H1 (cell line): ENCODE results near the gene CYSRT1. TPM values are rescaled to one million over a fixed set of nuclear protein-coding genes. Genes with fewer than 3 reads are reported as not detected.

Experiments
- CTCF ChIA-PET: fragments of 300-600 bp; sonication (Branson Sonifier 250); formaldehyde crosslinking; loops from one replicate; lab custom pipeline; 2021; ENCODE audit not compliant: partially characterized antibody; lab: Charles Lee
- POLR2A ChIA-PET: fragments of 300-600 bp; sonication (Branson Sonifier 250); formaldehyde crosslinking; loops from one replicate; lab custom pipeline; 2021; ENCODE audit warnings: inconsistent platforms; ENCODE audit not compliant: partially characterized antibody; lab: Charles Lee
- DNase-seq, 2 experiments: peaks; one replicate each; pipeline versions ENCODE4 v3.0.0 to v3.0.0-alpha.2; 2010 to 2022; ENCODE audit warnings: low spot score in 2 of 2, low read depth in 1 of 2, mixed read lengths in 1 of 2
- FAIRE-seq: peaks from 2 replicates; lab custom pipeline; 2011; peaks lifted over from hg19 to GRCh38; lab: Jason Lieb, UNC
- H2AFZ ChIP-seq: 2 replicates; pipeline ENCODE4 v1.8.1; 2012; ENCODE audit warnings: low read length, inconsistent platforms
- H2AK5ac ChIP-seq: 2 replicates; pipeline ENCODE4 v1.6.1; 2013; ENCODE audit warnings: low read depth, low read length
- H2BK120ac ChIP-seq: replicated peaks from 2 replicates; pipeline ENCODE3; 2013; ENCODE audit warnings: low read depth, low read length, inconsistent platforms
- H2BK12ac ChIP-seq: 2 replicates; pipeline ENCODE4 v1.6.1; 2013; ENCODE audit warnings: low read depth, low read length
- H2BK15ac ChIP-seq: 2 replicates; pipeline ENCODE4 v1.6.1; 2013; ENCODE audit warnings: low read length
- H2BK20ac ChIP-seq: 2 replicates; pipeline ENCODE4 v1.6.1; 2013; ENCODE audit warnings: low read length
- H2BK5ac ChIP-seq: 2 replicates; pipeline ENCODE4 v1.6.1; 2013; ENCODE audit warnings: low read depth, low read length
- H3K14ac ChIP-seq: 2 replicates; pipeline ENCODE4 v1.6.1; 2013; ENCODE audit warnings: inconsistent platforms; ENCODE audit not compliant: insufficient read length
- H3K18ac ChIP-seq: 2 replicates; pipeline ENCODE4 v1.6.1; 2013; ENCODE audit warnings: low read length; ENCODE audit errors: extremely low read depth
- H3K23ac ChIP-seq: 2 replicates; pipeline ENCODE4 v1.6.1; 2013; ENCODE audit warnings: inconsistent platforms; ENCODE audit not compliant: insufficient read length
- H3K23me2 ChIP-seq: 2 replicates; pipeline ENCODE4 v1.6.1; 2013; ENCODE audit warnings: low read depth, low read length
- H3K27ac ChIP-seq: 2 replicates; pipeline ENCODE4 v1.6.1; 2011; ENCODE audit warnings: low read depth, low read length, inconsistent platforms
- H3K27me3 ChIP-seq, 4 experiments: replicated peaks in 1 of 4; 1 replicate in 1 of 4; 2 replicates in 3 of 4; pipeline versions ENCODE4 v1.6.1 to v1.8.1; 2011 to 2013; ENCODE audit warnings: low read length in 3 of 4, mild to moderate bottlenecking in 3 of 4, inconsistent platforms in 2 of 4, mixed read lengths in 2 of 4, moderate library complexity in 1 of 4; ENCODE audit not compliant: control insufficient read depth in 3 of 4, insufficient read depth in 3 of 4; ENCODE audit errors: extremely low read depth in 1 of 4
- H3K36me3 ChIP-seq, 4 experiments: 2 replicates each; pipeline versions ENCODE4 v1.6.1 to v1.8.1; 2011 to 2013; ENCODE audit warnings: mild to moderate bottlenecking in 4 of 4, low read length in 3 of 4, moderate library complexity in 2 of 4, control low read depth in 1 of 4, inconsistent platforms in 1 of 4; ENCODE audit not compliant: insufficient read depth in 4 of 4, control insufficient read depth in 2 of 4
- H3K4ac ChIP-seq: replicated peaks from 2 replicates; pipeline ENCODE3; 2013; ENCODE audit warnings: low read length, low read depth, mixed read lengths, inconsistent platforms; ENCODE audit not compliant: insufficient read length
- H3K4me1 ChIP-seq, 4 experiments: replicated peaks in 1 of 4; 1 replicate in 1 of 4; 2 replicates in 3 of 4; pipeline versions ENCODE4 v1.6.1 to v1.8.1; 2011 to 2013; ENCODE audit warnings: low read length in 3 of 4, inconsistent platforms in 2 of 4, mixed read lengths in 1 of 4; ENCODE audit not compliant: insufficient read depth in 4 of 4, control insufficient read depth in 3 of 4
- H3K4me2 ChIP-seq, 2 experiments: 2 replicates each; pipeline versions ENCODE4 v1.6.1 to v1.8.1; 2011 to 2013; ENCODE audit warnings: low read depth in 2 of 2, low read length in 2 of 2, control low read depth in 1 of 2, inconsistent platforms in 1 of 2, mild to moderate bottlenecking in 1 of 2; ENCODE audit not compliant: insufficient read depth in 1 of 2
- H3K4me3 ChIP-seq, 4 experiments: fragments of 200-600, 300-600 bp in 1 of 4; sonication (generic), shearing (Covaris generic), sonication (Bioruptor Twin) in 1 of 4; 2 replicates each; pipeline versions ENCODE4 v1.5.1 to v1.8.1; 2011 to 2016; ENCODE audit warnings: low read length in 4 of 4, low read depth in 3 of 4, control low read depth in 2 of 4, inconsistent platforms in 2 of 4, mild to moderate bottlenecking in 2 of 4, mixed read lengths in 1 of 4, moderate library complexity in 1 of 4; ENCODE audit not compliant: insufficient read depth in 2 of 4; ENCODE audit errors: extremely low read depth in 1 of 4
- H3K56ac ChIP-seq: replicated peaks from 2 replicates; pipeline ENCODE3; 2013; ENCODE audit warnings: low read depth, mild to moderate bottlenecking, mixed read lengths, low read length, inconsistent platforms; ENCODE audit not compliant: insufficient read length
- H3K79me1 ChIP-seq: 2 replicates; pipeline ENCODE4 v1.6.1; 2013; ENCODE audit warnings: low read depth, low read length, control low read depth
- H3K79me2 ChIP-seq, 2 experiments: 2 replicates each; pipeline versions ENCODE4 v1.6.1 to v1.8.1; 2012 to 2013; ENCODE audit warnings: low read length in 2 of 2, mild to moderate bottlenecking in 2 of 2, inconsistent platforms in 1 of 2; ENCODE audit not compliant: insufficient read depth in 2 of 2, control insufficient read depth in 1 of 2
- H3K9ac ChIP-seq, 4 experiments: replicated peaks in 1 of 4; 1 replicate in 1 of 4; 2 replicates in 3 of 4; pipeline versions ENCODE4 v1.6.1 to v1.8.1; 2011 to 2013; ENCODE audit warnings: low read depth in 3 of 4, low read length in 3 of 4, control low read depth in 2 of 4, mild to moderate bottlenecking in 2 of 4, moderate library complexity in 2 of 4, inconsistent platforms in 1 of 4; ENCODE audit errors: extremely low read depth in 1 of 4
- H3K9me3 ChIP-seq, 2 experiments: 2 replicates each; pipeline versions ENCODE4 v1.6.1 to v1.8.1; 2012 to 2013; ENCODE audit warnings: mild to moderate bottlenecking in 2 of 2, moderate library complexity in 2 of 2, control low read depth in 1 of 2, inconsistent platforms in 1 of 2, low read depth in 1 of 2, low read length in 1 of 2, mixed read lengths in 1 of 2; ENCODE audit not compliant: insufficient read depth in 2 of 2
- H4K20me1 ChIP-seq, 2 experiments: replicated peaks in 1 of 2; 2 replicates each; pipeline versions ENCODE3 to v1.8.1; 2011 to 2013; ENCODE audit warnings: inconsistent platforms in 2 of 2, low read length in 2 of 2, mild to moderate bottlenecking in 1 of 2; ENCODE audit not compliant: insufficient read depth in 2 of 2, control insufficient read depth in 1 of 2
- H4K5ac ChIP-seq: 2 replicates; pipeline ENCODE4 v1.6.1; 2013; ENCODE audit warnings: low read length, low read depth, mixed read lengths, inconsistent platforms; ENCODE audit not compliant: insufficient read length
- H4K8ac ChIP-seq: 2 replicates; pipeline ENCODE4 v1.8.0; 2013; ENCODE audit warnings: mild to moderate bottlenecking, moderate library complexity, low read length, inconsistent platforms; ENCODE audit not compliant: insufficient read depth; ENCODE audit errors: extremely low read depth
- H4K91ac ChIP-seq: replicated peaks from 2 replicates; pipeline ENCODE3; 2013; ENCODE audit warnings: low read length, mixed read lengths, inconsistent platforms; ENCODE audit not compliant: insufficient read length
- BACH1 ChIP-seq: IDR thresholded peaks from 2 replicates; pipeline ENCODE4 v1.6.1; 2012; ENCODE audit warnings: low read length, improper control_type of control experiment
- NANOG ChIP-seq: IDR thresholded peaks from 2 replicates; pipeline ENCODE4 v1.6.1; 2011; ENCODE audit warnings: low read length, low read depth, mild to moderate bottlenecking, inconsistent platforms; ENCODE audit not compliant: insufficient read depth, poor library complexity, severe bottlenecking
- SP1 ChIP-seq: IDR thresholded peaks from 2 replicates; pipeline ENCODE4 v1.6.1; 2011; ENCODE audit warnings: low read depth, low read length
- WGBS, 2 experiments: shearing (Covaris generic) in 1 of 2; methylation state at CpG; one replicate each; pipeline versions ENCODE4 v1.1.6 to v1.1.7; 2013 to 2015; ENCODE audit warnings: low lambda C conversion rate in 2 of 2, mixed read lengths in 2 of 2, inconsistent platforms in 1 of 2, low coverage in 1 of 2, missing lambda C conversion rate in 1 of 2; ENCODE audit not compliant: insufficient replicate concordance in 2 of 2, insufficient coverage in 1 of 2, insufficient read length in 1 of 2; ENCODE audit errors: extremely low coverage in 1 of 2, missing lambda C conversion rate in 1 of 2; 5-methylcytosine and 5-hydroxymethylcytosine counted together
- polyA plus RNA-seq, 7 experiments: library from polyadenylated mRNA; depleted of rRNA in 3 of 7; stranded (reverse) in 5 of 7; unstranded in 2 of 7; fragments of >200 nt in 5 of 7; fragments of 200-250 nt in 2 of 7; gene quantifications; 1 replicate in 5 of 7; 2 replicates in 1 of 7; 4 replicates in 1 of 7; pipeline versions ENCODE4 v1.2.1 to v1.2.3, GENCODE V29; 2011 to 2013; ENCODE audit warnings: missing spikeins in 2 of 7, mixed read lengths in 2 of 7
- total RNA-seq: library from RNA; stranded (reverse); fragmentation: NEBNext Ultra II Directional; extraction: Animal tissue kit (Norgen Biotek cat#: 25700); gene quantifications from 2 replicates; pipeline ENCODE4 v1.2.1, GENCODE V29; 2021
- TF ChIP-seq, protein P1 (sequence below): IDR thresholded peaks from 2 replicates; pipeline ENCODE4 v1.6.1; 2012; ENCODE audit warnings: inconsistent platforms

Gene CYSRT1
- total and polyA plus RNA-seq, 2 of the 8 experiments (the other 6 are each of a cell fraction or from before 2014, with no cell fraction given): 1.0 to 6.5 TPM

DNA sequence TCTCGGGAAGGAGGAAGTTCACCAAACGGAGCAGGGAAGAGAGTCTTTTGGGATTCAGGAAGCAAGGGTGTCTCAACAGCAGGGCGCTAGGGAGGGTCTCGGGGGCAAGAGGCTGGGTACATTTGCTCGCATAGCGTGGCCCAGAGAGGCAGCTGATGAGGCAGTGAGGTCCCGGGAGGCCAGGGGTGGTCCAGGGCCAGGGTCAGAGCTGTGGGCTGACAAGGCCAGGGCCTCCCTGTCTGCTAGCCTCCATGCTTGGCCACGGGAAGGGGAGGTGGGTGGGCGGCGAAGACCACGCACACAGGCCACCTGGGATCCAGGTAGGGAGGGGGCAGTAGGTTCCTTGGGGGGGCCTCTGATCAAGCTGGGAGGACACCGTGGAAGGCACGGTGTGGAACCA lies 13.4 kb upstream of the CYSRT1 start:
- Histone ChIP-seq H3K23ac (no peak overlapping the region), H2BK120ac (no peak overlapping the region), H2BK5ac (no peak overlapping the region), H3K9me3 (no peaks in the 10 kb centered on the region), H3K9ac (no peak overlapping the region), H2AK5ac (no peak overlapping the region), H3K27me3 (no peaks in the 10 kb centered on the region), H3K36me3 (peaks cover 0 to 22% (median 8%) of the 10 kb centered on the region in 4 experiments; a peak in 7 of 8 replicates), H3K23me2 (no peaks in the 10 kb centered on the region; the same call in 1 of the 2 replicates), H4K5ac (no peak overlapping the region), H3K18ac (no peak overlapping the region), H4K8ac (no peak overlapping the region), H3K4me2 (no peak overlapping the region), H2BK15ac (no peak overlapping the region), H3K14ac (no peak overlapping the region), H4K20me1 (peaks cover 0 to 15% of the 10 kb centered on the region in 2 experiments), H3K79me1 (peaks cover 6% of the 10 kb centered on the region), H3K79me2 (peaks cover 0 to 11% of the 10 kb centered on the region in 2 experiments; a peak in 2 of 4 replicates), H2BK12ac (no peak overlapping the region), H2AFZ (no peak overlapping the region), H3K4me1 (peaks cover 0 to 2% (median 2%) of the 10 kb centered on the region in 4 experiments), H3K56ac (no peak overlapping the region), H3K4me3 (no peak overlapping the region), H2BK20ac (no peak overlapping the region), H3K4ac (no peak overlapping the region), H3K27ac (no peak overlapping the region), H4K91ac (no peak overlapping the region)
- no peak for FAIRE-seq
- DNase-seq: no peak
- WGBS, 2 experiments: 84% methylated on average over 12 of the region's 13 CpGs; no CpG with 5 or more reads in 1 of the 2 experiments
- ChIA-PET POLR2A (interaction anchor here (0.9 to 69.9 kb wide), 8 partner anchors 8 to 125 kb away, joined by 3 to 1462 read pairs (median 4); partner anchors contain the start of genes CYSRT1, MAN1B1, NELFB and RNF208), CTCF (interaction anchor here (0.9 to 4.0 kb wide), 6 partner anchors 11 to 141 kb away, joined by 3 to 31 read pairs (median 8); partner anchors contain the start of genes ANAPC2, CYSRT1, RNF208 and RNF224)
- TF ChIP-seq SP1 (no peak), NANOG (no peak), BACH1 (no peak)
- TF ChIP-seq, protein P1, sequence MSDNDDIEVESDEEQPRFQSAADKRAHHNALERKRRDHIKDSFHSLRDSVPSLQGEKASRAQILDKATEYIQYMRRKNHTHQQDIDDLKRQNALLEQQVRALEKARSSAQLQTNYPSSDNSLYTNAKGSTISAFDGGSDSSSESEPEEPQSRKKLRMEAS: no peak
